Chondrocyte (in vitro differentiated cells): ENCODE data around the gene AGRN. TPM values are rescaled to one million over a fixed set of nuclear protein-coding genes. Genes with fewer than 3 reads are reported as not detected.

Experiments
- DNase-seq: peaks from one replicate; pipeline ENCODE4 v3.0.0; 2021; ENCODE audit warnings: mixed read lengths, low spot score
- H3K27ac Mint-ChIP-seq: one replicate; pipeline ENCODE4 v1.8.0; 2021; ENCODE audit warnings: mild to moderate bottlenecking, moderate library complexity, mixed read lengths; ENCODE audit not compliant: unreplicated experiment
- H3K27me3 Mint-ChIP-seq: 2 replicates; pipeline ENCODE4 v1.8.0; 2021; ENCODE audit warnings: low read depth, mixed read lengths
- H3K36me3 Mint-ChIP-seq: 2 replicates; pipeline ENCODE4 v1.8.0; 2021; ENCODE audit warnings: low read depth, mixed read lengths
- H3K4me1 Mint-ChIP-seq: 2 replicates; pipeline ENCODE4 v1.8.0; 2021; ENCODE audit warnings: low read depth, mild to moderate bottlenecking, mixed read lengths
- H3K4me3 Mint-ChIP-seq: one replicate; pipeline ENCODE4 v1.8.0; 2021; ENCODE audit warnings: mild to moderate bottlenecking, moderate library complexity, mixed read lengths; ENCODE audit not compliant: unreplicated experiment
- H3K9me3 Mint-ChIP-seq: 2 replicates; pipeline ENCODE4 v1.8.0; 2021; ENCODE audit warnings: low read depth, mixed read lengths
- CTCF ChIP-seq: fragments of 200-600 bp; sonication (generic); IDR thresholded peaks from 2 replicates; pipeline ENCODE4 v1.5.0; 2021; ENCODE audit warnings: antibody characterized with exemption, mild to moderate bottlenecking, moderate library complexity
- total RNA-seq: library from RNA; stranded (reverse); gene quantifications from 3 replicates; pipeline ENCODE4 v1.2.1, GENCODE V29; 2021

Gene AGRN
- total RNA-seq, 1 donor from 2014 or later, result 221 TPM

- Mint-ChIP-seq H3K27ac (no peak overlapping the region), H3K4me1 (peaks cover 17% of the 10 kb centered on the region), H3K4me3 (peak overlapping the region; percentile 70), H3K36me3 (peaks cover 4% of the 10 kb centered on the region), H3K9me3 (no peaks in the 10 kb centered on the region), H3K27me3 (peaks cover 2% of the 10 kb centered on the region)
- no peak for TF ChIP-seq CTCF
- no peak for DNase-seq
Measured at GRCh38 chr1:1058088-1058905, 38.4 kb downstream of the AGRN start.

GRCh38 chr1:1058921-1059493 lies 39.1 kb downstream of the AGRN start:
- H3K4me3 Mint-ChIP-seq, result peak overlapping the region; percentile 70
- peaks cover 17% of the 10 kb centered on the region for H3K4me1 Mint-ChIP-seq
- no peak for DNase-seq
- peaks cover 2% of the 10 kb centered on the region for H3K27me3 Mint-ChIP-seq
- peak; percentile 82 for TF ChIP-seq CTCF
- no peak overlapping the region for H3K27ac Mint-ChIP-seq
- no peaks in the 10 kb centered on the region for H3K9me3 Mint-ChIP-seq
- H3K36me3 Mint-ChIP-seq, result peaks cover 4% of the 10 kb centered on the region

- Mint-ChIP-seq H3K4me3 (peak overlapping the region; percentile 70), H3K4me1 (peaks cover 19% of the 10 kb centered on the region), H3K9me3 (no peaks in the 10 kb centered on the region), H3K27ac (no peak overlapping the region), H3K27me3 (peaks cover 2% of the 10 kb centered on the region), H3K36me3 (peaks cover 4% of the 10 kb centered on the region)
- TF ChIP-seq CTCF, result no peak
- no peak for DNase-seq
Measured at GRCh38 chr1:1059494-1060280, 39.8 kb downstream of the AGRN start.

GRCh38 chr1:1060281-1061000 lies 40.5 kb downstream of the AGRN start:
- H3K27me3 Mint-ChIP-seq, result peaks cover 2% of the 10 kb centered on the region
- peak overlapping the region; percentile 56 for H3K4me3 Mint-ChIP-seq
- no peak for DNase-seq
- peaks cover 4% of the 10 kb centered on the region for H3K36me3 Mint-ChIP-seq
- H3K4me1 Mint-ChIP-seq, result peaks cover 19% of the 10 kb centered on the region
- TF ChIP-seq CTCF, result no peak
- no peak overlapping the region for H3K27ac Mint-ChIP-seq
- H3K9me3 Mint-ChIP-seq, result no peaks in the 10 kb centered on the region
